NCI-H146 (cell line): Measurements from ENCODE around the gene RNF130.

Experiments
- DNase-seq: peaks from one replicate; lab custom pipeline; 2025; lab: John Stamatoyannopoulos, UW

RNF130 gene

GRCh38 chr5:180054226-180054625 is 17.3 kb downstream of the RNF130 start:
- no peak for DNase-seq

DNA sequence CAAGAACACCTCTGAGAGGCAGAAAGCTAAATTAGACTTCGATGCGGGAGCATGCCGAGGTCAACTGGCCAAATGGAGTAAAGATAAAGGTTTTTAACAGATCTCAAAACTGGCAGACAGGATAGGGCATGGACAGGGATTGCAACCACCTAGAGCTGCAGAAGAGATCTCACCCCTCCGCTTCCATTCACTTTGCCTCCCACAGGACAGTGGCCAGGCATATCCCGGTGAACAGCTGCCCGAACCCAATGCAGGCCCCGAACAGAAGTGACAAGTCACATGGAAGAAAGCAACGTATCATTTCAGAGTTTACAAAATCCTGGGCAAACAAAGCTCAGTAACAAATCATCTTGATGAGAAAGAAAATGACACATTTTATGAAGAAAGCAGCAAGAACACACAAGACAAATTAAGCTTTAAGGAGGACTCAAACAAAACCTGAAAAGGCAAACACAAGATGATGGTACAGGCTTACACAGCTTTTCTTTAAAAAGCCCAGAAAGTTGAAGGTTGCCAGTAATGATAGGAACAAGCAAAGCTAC is 18.4 kb downstream of the RNF130 start:
- no peak for DNase-seq

GRCh38 chr5:180052211-180052818 is 19.2 kb downstream of the RNF130 start:
- DNase-seq = no peak

DNA sequence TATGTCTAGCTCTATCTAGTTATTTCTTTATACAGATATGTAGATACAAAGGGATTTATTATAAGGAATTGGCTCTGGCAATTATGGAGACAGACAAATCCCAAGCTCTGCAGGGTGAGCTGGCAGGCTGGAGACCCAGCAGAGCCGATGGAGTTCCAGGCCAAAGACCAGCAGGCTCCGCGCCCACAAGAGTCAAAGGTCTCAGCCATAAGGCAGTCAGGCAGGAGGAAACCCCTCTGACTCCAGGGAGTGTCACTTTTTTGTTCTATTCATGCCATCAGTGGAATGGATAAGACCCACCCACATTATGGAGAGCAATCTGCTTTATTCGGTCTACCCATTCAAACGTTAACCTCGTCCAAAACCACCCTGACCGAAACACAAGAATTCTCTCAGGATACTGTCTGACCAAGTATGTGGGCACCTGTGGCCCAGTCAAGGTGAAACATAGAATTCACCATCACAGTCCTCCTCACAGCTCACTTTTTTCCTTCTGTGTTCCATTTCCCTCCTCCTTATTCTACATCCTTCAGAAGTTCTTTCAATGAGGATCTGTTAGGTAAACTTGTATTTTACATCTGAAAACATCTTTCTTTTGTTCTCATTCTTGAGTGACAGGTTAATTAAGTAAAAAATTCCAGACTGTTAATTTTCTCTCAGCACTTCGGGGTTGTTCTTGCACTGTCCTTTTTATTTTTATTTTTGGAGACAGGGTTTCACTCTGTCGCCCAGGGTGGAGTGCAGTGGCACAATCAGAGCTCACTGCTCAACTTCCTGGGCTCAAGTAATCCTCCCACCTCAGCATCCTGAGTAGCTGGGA is 21.2 kb downstream of the RNF130 start:
- DNase-seq = no peak

DNA sequence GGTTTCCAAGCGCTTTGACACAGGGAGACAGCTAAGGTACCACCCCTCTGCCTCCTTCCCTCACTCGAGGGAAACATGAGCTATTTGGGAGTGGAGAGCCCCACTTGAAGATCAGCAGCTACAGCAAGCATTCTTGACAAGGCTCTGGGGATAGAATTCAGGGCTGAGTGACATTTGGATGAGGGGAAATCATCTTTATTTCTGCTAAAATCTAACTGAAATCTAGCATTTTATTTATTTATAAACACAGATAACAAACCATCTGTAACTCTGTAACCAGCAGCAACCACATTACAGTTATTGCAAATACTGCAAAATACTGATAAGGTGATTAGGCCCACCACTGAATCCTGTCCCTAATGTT is 22.4 kb downstream of the RNF130 start:
- no peak for DNase-seq

- DNase-seq = no peak
These were observed 23.9 kb downstream of the RNF130 start for GRCh38 chr5:180047667-180048066.

- DNase-seq = no peak
These were observed 24.9 kb downstream of the RNF130 start for GRCh38 chr5:180046656-180047055.

DNA sequence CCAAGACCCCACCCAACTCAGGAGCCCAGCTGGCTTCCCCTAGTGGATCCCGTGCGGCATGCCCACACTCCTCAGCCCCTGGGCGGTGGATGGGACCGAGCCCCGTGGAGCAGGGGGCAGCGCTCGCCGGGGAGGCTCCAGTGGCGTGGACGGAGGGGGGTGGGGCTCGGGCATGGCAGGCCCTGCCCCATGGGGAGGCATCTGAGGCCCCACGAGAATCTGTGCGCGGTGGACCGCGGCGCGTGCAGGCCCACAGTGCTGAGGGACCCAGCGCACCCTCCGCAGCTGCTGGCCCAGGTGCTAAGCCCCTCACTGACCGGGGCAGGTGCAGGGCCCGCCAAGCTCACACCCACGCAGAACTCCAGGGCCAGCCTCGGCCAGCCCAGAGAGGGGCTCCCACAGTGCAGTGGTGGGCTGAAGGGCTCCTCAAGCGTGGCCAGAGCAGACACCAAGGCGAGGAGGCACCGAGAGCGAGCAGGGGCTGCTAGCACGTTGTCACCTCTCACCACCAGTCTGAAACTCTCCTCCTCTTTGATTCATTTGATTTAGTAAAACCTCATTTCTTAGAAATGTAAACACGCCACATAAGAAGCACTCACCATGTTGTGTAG is 25.6 kb downstream of the RNF130 start:
- no peak for DNase-seq

- DNase-seq = no peak
These were observed 28.2 kb downstream of the RNF130 start for GRCh38 chr5:180043377-180043776.

DNA sequence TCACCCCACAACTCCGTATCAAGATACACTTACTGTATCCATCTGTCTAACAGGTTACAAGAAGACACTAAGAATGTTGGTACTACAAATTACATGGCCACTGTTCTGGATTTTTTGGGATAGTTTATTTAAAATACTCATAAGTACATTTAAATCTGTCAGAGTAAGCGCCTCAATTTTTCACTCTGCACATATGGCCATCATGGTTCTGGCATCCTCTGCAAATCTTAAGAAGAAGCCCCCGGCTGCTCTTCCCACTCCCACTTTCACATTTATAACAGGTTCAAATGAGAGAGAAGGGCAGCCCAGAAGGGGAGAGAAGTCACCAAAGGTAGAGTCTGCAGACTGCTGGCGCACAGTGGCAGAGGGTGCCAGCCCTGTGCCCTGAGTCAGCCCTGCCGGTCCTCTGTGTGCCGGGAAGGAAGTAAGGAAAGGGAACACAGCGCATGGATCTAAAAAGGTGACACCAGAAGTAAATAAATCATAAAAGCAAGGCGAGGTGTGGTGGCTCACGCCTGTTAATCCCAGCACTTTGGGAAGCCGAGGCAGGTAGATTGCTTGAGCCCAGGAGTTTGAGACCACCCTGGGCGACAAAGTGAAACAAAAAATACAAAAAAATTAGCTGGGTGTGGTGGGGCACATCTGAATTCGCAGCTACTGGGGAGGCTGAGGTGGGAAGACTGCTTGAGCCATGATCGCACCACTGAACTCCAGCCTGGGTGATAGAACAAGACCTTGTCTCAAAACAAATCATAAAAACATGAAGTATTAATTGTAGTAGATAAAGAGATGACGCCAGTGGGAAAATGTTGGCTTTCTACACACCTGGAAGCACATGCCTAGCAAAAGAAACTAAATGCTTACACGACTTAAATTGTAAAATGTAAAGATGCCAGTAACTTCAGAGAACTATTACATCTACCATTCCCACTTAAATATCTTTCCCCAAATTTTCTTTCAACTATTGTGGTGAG is 30.0 kb downstream of the RNF130 start:
- DNase-seq = no peak

GRCh38 chr5:180040287-180041214 is 31.0 kb downstream of the RNF130 start:
- no peak for DNase-seq

DNA sequence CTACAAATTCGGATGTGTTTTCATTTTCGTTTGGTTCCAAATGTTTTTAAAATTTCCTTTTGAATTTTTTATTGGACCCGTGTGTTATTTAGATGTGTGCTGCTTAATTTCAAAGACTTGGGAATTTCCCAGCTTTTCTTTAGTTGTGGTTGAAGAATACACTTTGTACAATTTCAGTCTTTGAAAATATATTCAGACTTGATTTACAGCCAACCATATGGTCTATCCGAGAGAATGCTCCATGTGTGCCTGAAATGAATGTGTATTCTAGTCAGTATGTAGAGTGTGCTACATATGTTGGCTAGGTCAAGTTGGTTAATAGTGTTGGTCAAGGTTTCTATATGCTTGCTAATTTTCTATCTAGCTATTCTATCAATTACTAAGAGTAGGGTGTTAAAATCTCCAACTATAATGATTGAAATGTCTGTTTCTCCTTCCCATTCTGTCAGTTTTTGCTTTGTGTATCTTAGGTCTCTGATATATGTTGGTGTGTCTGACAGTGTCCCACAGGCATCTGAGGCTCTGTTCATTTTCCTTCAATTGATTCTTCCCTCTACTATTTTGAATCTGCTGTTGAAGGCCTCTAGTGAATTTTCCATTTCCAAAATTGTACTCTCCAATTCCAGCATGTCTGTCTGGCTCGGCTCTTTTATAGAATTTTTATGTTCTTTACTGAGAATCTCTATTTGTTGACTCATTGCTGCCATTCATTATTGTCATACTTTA is 36.2 kb downstream of the RNF130 start:
- no peak for DNase-seq

GRCh38 chr5:180034564-180034963 is 37.0 kb downstream of the RNF130 start:
- no peak for DNase-seq

- DNase-seq = no peak
These were observed 44.0 kb downstream of the RNF130 start for GRCh38 chr5:180027459-180028089.

DNA sequence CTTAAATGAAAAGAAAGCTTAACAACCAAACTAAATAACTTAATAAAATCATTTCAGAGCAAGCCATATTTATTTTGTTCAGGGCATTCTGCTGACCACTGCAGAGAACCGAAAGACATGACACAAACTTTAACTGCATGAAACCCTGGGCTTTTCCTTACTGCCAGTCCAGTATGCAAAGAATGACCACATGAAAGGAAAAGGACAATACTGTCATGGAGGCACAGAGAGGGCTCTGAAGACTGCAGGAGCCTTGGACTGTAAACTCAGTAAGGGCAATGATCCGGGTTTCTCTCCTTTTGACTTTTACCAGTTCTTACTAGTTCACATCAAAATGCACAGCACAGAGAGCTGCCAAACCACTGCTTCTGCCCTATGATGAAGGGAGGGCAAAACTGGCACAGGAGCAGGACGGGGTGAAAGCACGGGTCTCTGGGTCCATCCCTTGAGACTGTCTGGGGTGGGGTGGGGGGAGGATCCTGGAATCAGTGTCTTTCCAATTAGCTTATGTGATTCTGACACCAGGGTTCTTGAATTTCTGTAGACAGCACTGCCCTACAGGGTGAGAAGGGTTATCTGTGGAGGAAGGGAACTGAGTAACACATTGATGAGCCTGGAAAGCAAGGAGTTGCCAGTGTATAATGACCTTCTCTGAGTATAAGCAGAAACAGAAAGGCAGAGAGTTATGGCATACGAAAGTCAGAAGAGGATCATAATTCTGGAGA is 44.7 kb downstream of the RNF130 start:
- no peak for DNase-seq

- no peak for DNase-seq
These were observed 45.2 kb downstream of the RNF130 start for GRCh38 chr5:180026320-180026719.

DNA sequence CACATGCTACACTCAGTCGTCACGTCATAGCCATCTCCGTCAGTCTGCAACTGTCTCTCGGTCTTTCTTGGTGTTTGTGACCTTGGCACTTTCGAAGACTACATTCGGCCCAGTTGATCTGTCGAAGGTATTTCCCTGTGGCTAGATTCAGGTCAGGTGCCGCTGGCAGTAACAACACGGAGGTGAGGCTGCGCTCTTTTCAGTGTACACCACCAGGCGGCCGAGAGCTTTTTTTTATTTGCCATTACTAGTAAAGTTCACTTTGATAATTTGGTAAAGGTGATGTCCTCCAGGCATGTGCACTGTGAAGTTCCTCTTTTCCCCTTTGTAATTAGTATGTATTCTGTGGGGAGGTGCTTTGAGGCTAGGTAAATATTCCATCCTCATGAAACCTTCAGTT is 49.7 kb downstream of the RNF130 start:
- DNase-seq = no peak

- DNase-seq = no peak
These were observed 51.4 kb downstream of the RNF130 start for GRCh38 chr5:180020176-180020575.
